OCI-LY7 (cell line): ENCODE data around the gene PIEZO2. TPM values are rescaled to one million over a fixed set of nuclear protein-coding genes. Genes with fewer than 3 reads are reported as not detected.

Experiments
- BruUV-seq: library from RNA; stranded (reverse); fragments of 400-500 nt; replicated peaks from 2 replicates; lab custom pipeline; 2021; lab: Mats Ljungman, UMichigan
- CTCF ChIA-PET: fragments of 300-600 bp; sonication (Branson Sonifier 250); formaldehyde crosslinking; loops from one replicate; lab custom pipeline; 2022; ENCODE audit warnings: antibody characterized with exemption; ENCODE audit not compliant: unreplicated experiment; lab: Charles Lee
- POLR2A ChIA-PET: fragments of 300-600 bp; sonication (Branson Sonifier 250); formaldehyde crosslinking; loops from one replicate; lab custom pipeline; 2022; ENCODE audit warnings: antibody characterized with exemption; lab: Charles Lee
- DNase-seq: peaks from one replicate; pipeline ENCODE4 v3.0.0-alpha.2; 2015; ENCODE audit warnings: low spot score
- H2AFZ ChIP-seq: fragments of 200-600 bp; sonication (generic), shearing (Covaris generic); 2 replicates; pipeline ENCODE4 v1.6.1; 2014; ENCODE audit warnings: mild to moderate bottlenecking, antibody characterized with exemption, low read length, moderate library complexity
- H3K27ac ChIP-seq: fragments of 200-600 bp; sonication (generic); 2 replicates; pipeline ENCODE4 v1.5.1; 2014; ENCODE audit warnings: mixed run types, low read depth, mild to moderate bottlenecking, moderate library complexity, low read length, inconsistent platforms; ENCODE audit not compliant: poor library complexity, severe bottlenecking
- H3K36me3 ChIP-seq: fragments of 200-600 bp; sonication (generic); 2 replicates; pipeline ENCODE4 v1.6.1; 2014; ENCODE audit warnings: mild to moderate bottlenecking, antibody characterized with exemption, low read length, moderate library complexity, mixed read lengths; ENCODE audit not compliant: insufficient read depth
- H3K4me1 ChIP-seq: fragments of 200-600 bp; sonication (generic); 2 replicates; pipeline ENCODE4 v1.5.1; 2014; ENCODE audit warnings: mild to moderate bottlenecking, low read length; ENCODE audit not compliant: insufficient read depth, poor library complexity, severe bottlenecking
- H3K4me2 ChIP-seq: fragments of 200-600 bp; sonication (generic); 2 replicates; pipeline ENCODE4 v1.6.1; 2014; ENCODE audit warnings: mild to moderate bottlenecking, low read length
- H3K4me3 ChIP-seq: fragments of 200-600 bp; sonication (generic); 2 replicates; pipeline ENCODE4 v1.5.1; 2014; ENCODE audit warnings: mild to moderate bottlenecking, low read depth, low read length; ENCODE audit not compliant: poor library complexity, severe bottlenecking
- H3K79me2 ChIP-seq: fragments of 200-600 bp; sonication (generic); 2 replicates; pipeline ENCODE4 v1.6.1; 2016; ENCODE audit warnings: low read depth, mild to moderate bottlenecking, low read length, moderate library complexity, mixed read lengths; ENCODE audit not compliant: insufficient read depth
- H3K9me2 ChIP-seq: fragments of 200-600 bp; sonication (generic); 2 replicates; pipeline ENCODE4 v1.6.1; 2016; ENCODE audit warnings: mild to moderate bottlenecking, low read length, mixed read lengths; ENCODE audit not compliant: insufficient read depth
- H3K9me3 ChIP-seq: fragments of 200-600 bp; sonication (generic); 2 replicates; pipeline ENCODE4 v1.6.1; 2014; ENCODE audit warnings: mild to moderate bottlenecking, mixed run types, low read length, mixed read lengths
- H4K20me1 ChIP-seq: fragments of 200-600 bp; sonication (generic); 2 replicates; pipeline ENCODE4 v1.6.1; 2014; ENCODE audit warnings: mild to moderate bottlenecking, antibody characterized with exemption, low read length, moderate library complexity, mixed read lengths; ENCODE audit not compliant: insufficient read depth
- CTCF ChIP-seq: fragments of 200-600 bp; sonication (generic); conservative IDR thresholded peaks from 2 replicates; pipeline ENCODE4 v1.5.1; 2014; ENCODE audit warnings: mild to moderate bottlenecking, antibody characterized with exemption, low read length, moderate library complexity, mixed read lengths
- EZH2phosphoT487 ChIP-seq: fragments of 200-600 bp; sonication (generic); IDR thresholded peaks from 2 replicates; pipeline ENCODE4 v1.6.1; 2018; ENCODE audit warnings: low read depth, borderline replicate concordance, mild to moderate bottlenecking, mixed run types, antibody characterized with exemption, low read length, moderate library complexity, mixed read lengths
- intact Hi-C: fragments of 100-400 bp; cut with micrococcal nuclease; formaldehyde crosslinking; loops from one replicate; pipeline ENCODE4 v1.10.0; 2022; ENCODE audit not compliant: unreplicated experiment
- total RNA-seq, 2 experiments: library from RNA; depleted of rRNA in 1 of 2; stranded (reverse); fragments of >200 nt in 1 of 2; shearing (Covaris generic) in 1 of 2; gene quantifications; 2 replicates each; pipeline ENCODE4 v1.2.3, GENCODE V29; 2014 to 2022

PIEZO2 gene
- total RNA-seq, 2 experiments from 2014 or later: 0.95 to 3.3 TPM

GRCh38 chr18:11104307-11104706, 45.1 kb downstream of the PIEZO2 start:
- Histone ChIP-seq H3K9me3 (no peaks in the 10 kb centered on the region), H3K4me1 (no peaks in the 10 kb centered on the region), H3K9me2 (no peaks in the 10 kb centered on the region), H3K4me2 (no peak overlapping the region), H3K36me3 (no peaks in the 10 kb centered on the region), H2AFZ (no peak overlapping the region), H3K27ac (no peak overlapping the region), H4K20me1 (no peaks in the 10 kb centered on the region), H3K79me2 (no peaks in the 10 kb centered on the region), H3K4me3 (no peak overlapping the region)
- BruUV-seq: no TSS peak
- intact Hi-C loops: no loop called here
- POLR2A ChIA-PET: no interaction called here
- TF ChIP-seq CTCF (no peak), EZH2phosphoT487 (no peak)
- DNase-seq: no peak
- CTCF ChIA-PET: no interaction called here

GRCh38 chr18:11096839-11097750, 52.3 kb downstream of the PIEZO2 start:
- Histone ChIP-seq H3K4me2 (no peak overlapping the region), H3K4me3 (no peak overlapping the region), H3K36me3 (no peaks in the 10 kb centered on the region), H3K79me2 (no peaks in the 10 kb centered on the region), H4K20me1 (no peaks in the 10 kb centered on the region), H3K27ac (no peak overlapping the region), H2AFZ (no peak overlapping the region), H3K4me1 (peaks cover 4% of the 10 kb centered on the region), H3K9me3 (no peaks in the 10 kb centered on the region), H3K9me2 (no peaks in the 10 kb centered on the region)
- no TSS peak for BruUV-seq
- intact Hi-C loops: no loop called here
- no peak for DNase-seq
- ChIA-PET POLR2A (no interaction called here), CTCF (no interaction called here)
- TF ChIP-seq CTCF (no peak), EZH2phosphoT487 (no peak)

- H3K9me2 ChIP-seq: no peaks in the 10 kb centered on the region
- CTCF ChIA-PET: no interaction called here
- BruUV-seq: no TSS peak
- H3K4me2 ChIP-seq: no peak overlapping the region
- TF ChIP-seq EZH2phosphoT487 (no peak), CTCF (no peak)
- no peaks in the 10 kb centered on the region for H3K9me3 ChIP-seq
- H2AFZ ChIP-seq: no peak overlapping the region
- H3K27ac ChIP-seq: no peak overlapping the region
- peaks cover 4% of the 10 kb centered on the region for H3K4me1 ChIP-seq
- POLR2A ChIA-PET: interaction anchor here (0.5 kb wide), 1 partner anchor 1115 kb away, joined by 4 read pairs; no protein-coding TSS in a partner anchor
- no peak for DNase-seq
- intact Hi-C loops: no loop called here
- no peaks in the 10 kb centered on the region for H3K79me2 ChIP-seq
- H4K20me1 ChIP-seq: no peaks in the 10 kb centered on the region
- no peaks in the 10 kb centered on the region for H3K36me3 ChIP-seq
- H3K4me3 ChIP-seq: no peak overlapping the region
These were observed 53.0 kb downstream of the PIEZO2 start for GRCh38 chr18:11096411-11096810.
